NCI-H2196 treated with DMSO at 0.1 percent for 48 hours (cell line): Measurements from ENCODE around the gene AOC1.
A peak's percentile ranks its signal among the peaks of the same experiment; 100 is the strongest.
"Not testable (repeated sequence)": the region's sequence is repeated elsewhere in the genome, so short reads cannot be mapped to it uniquely, and the experiment has no call there.

Experiments
- DNase-seq: peaks from one replicate; lab custom pipeline; 2025; ENCODE audit not compliant: unreplicated experiment; lab: John Stamatoyannopoulos, UW

The AOC1 gene, protein sequence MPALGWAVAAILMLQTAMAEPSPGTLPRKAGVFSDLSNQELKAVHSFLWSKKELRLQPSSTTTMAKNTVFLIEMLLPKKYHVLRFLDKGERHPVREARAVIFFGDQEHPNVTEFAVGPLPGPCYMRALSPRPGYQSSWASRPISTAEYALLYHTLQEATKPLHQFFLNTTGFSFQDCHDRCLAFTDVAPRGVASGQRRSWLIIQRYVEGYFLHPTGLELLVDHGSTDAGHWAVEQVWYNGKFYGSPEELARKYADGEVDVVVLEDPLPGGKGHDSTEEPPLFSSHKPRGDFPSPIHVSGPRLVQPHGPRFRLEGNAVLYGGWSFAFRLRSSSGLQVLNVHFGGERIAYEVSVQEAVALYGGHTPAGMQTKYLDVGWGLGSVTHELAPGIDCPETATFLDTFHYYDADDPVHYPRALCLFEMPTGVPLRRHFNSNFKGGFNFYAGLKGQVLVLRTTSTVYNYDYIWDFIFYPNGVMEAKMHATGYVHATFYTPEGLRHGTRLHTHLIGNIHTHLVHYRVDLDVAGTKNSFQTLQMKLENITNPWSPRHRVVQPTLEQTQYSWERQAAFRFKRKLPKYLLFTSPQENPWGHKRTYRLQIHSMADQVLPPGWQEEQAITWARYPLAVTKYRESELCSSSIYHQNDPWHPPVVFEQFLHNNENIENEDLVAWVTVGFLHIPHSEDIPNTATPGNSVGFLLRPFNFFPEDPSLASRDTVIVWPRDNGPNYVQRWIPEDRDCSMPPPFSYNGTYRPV

DNA sequence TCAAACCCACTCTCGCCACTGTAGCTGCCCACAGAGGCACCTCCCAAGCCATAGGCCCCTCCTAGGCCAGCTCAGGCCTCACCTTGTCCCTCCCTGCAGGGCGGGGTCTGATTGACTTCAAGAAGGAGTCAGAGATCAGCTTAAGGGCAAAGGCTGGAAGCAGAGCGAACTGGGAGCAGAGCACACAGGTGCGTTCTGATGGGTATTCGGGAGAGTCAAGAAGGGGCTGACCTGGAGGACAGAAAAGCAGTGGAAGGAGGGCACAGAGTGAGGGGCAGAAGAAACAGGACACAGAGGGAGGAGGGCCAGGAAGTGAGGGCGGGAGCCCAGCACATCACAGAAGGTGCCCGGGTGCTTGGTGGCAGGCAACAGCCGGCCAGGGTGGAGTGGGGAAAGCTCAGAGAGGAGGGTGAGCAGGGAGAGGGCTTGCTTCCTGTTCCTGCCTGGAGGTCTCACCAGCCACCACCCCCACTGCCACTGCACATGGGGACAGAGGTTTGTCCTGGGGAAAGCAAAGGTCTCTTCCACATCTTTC is at the start of gene AOC1:
Gene AOC1 (plus strand): TSS at position 147 of the 535 bp plus-strand sequence. CDS start 3,954 bp downstream, outside the sequence.
- no peak for DNase-seq

DNA sequence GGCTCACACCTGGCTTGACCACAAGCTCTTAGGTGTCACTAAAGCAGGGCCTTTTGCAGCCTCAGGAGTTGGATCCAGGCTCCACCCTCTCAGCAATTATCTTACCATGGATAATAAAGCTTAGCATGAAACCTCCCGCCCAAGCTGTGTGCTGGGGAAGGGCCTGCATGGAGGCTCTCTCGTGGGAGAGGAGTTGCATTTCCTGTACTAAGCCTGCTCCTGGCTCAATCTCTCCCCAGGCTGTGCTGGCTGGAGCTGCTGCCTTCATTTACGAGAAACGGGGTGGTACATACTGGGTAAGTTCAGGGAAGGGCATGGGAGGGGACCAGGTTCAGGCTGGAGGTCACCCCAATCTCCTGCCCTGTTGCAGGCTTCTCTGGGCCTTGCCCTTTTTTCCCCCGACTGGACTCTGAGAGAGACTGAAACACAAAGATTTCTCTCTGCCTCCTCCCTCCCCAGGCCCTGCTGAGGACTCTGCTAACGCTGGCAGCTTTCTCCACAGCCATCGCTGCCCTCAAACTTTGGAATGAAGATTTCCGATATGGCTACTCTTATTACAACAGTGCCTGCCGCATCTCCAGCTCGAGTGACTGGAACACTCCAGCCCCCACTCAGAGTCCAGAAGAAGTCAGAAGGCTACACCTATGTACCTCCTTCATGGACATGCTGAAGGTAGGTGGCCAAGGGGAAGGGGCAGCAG is 49.0 kb upstream of the AOC1 start:
- DNase-seq: no peak

DNA sequence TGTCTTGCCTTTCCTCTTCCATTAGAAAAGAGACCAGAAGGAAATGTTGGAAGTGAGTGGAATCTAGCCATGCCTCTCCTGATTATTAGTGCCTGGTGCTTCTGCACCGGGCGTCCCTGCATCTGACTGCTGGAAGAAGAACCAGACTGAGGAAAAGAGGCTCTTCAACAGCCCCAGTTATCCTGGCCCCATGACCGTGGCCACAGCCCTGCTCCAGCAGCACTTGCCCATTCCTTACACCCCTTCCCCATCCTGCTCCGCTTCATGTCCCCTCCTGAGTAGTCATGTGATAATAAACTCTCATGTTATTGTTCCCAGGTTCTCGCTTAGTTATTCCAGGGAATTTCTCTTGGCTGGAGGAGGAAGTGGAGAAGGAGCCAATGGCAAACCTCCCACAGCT is 47.5 kb upstream of the AOC1 start:
- no peak for DNase-seq

DNA sequence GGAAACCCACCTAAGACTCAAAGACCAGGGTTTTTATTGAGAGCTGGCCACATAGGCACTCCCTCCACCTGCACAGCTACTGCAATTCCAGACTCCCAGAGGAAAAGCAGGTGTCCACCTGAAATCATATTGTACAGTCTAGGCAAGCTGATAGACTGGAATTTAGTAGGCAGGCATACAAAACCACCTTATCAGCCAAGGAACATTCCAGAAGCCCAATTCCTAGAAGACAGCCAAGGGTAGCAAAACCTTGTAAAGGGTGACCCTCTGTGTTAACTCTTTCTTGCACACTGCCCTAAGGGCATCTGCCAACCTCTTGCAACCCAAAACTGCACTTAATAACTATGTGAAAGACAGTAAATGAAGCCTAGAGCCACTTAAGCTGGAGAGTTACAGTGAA is 46.5 kb upstream of the AOC1 start:
- DNase-seq: no peak

DNA sequence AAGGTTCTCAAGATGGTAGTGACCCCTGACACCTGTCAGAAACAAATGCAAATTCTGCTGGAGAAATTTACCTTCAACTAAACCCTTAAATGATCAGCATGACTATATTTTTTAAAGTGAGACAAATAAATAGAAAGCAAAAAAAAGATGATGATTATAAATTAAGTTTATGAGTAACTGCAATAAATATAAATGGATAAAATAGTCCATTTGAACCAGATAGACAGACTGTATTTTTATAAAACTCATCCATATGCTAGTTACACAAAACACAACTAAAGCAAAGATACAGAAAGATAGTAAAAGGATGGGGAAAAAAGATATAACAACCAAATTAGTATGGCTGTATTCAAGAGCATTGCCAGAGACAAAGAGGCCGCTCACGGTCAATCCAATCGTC is 45.9 kb upstream of the AOC1 start:
- DNase-seq: no peak

DNA sequence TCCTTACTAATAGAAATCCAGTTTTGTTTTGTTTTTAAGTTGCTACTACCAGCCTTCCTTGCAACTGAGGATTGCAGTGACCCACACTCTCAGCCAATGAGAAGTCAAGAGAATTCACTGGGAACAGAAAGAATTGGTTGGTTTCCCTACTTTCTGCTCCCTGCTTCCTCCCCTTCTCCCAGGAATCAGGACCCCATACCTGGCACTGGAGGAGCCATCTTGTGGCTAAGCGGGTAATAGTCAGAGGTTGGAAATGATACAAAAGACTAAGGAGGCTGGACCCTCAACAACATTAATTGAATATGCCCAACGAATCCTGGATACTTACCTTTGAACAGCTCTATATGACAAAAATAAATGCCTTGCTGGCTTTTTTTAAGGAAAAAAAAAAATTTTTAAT is 45.5 kb upstream of the AOC1 start:
- no peak for DNase-seq

DNA sequence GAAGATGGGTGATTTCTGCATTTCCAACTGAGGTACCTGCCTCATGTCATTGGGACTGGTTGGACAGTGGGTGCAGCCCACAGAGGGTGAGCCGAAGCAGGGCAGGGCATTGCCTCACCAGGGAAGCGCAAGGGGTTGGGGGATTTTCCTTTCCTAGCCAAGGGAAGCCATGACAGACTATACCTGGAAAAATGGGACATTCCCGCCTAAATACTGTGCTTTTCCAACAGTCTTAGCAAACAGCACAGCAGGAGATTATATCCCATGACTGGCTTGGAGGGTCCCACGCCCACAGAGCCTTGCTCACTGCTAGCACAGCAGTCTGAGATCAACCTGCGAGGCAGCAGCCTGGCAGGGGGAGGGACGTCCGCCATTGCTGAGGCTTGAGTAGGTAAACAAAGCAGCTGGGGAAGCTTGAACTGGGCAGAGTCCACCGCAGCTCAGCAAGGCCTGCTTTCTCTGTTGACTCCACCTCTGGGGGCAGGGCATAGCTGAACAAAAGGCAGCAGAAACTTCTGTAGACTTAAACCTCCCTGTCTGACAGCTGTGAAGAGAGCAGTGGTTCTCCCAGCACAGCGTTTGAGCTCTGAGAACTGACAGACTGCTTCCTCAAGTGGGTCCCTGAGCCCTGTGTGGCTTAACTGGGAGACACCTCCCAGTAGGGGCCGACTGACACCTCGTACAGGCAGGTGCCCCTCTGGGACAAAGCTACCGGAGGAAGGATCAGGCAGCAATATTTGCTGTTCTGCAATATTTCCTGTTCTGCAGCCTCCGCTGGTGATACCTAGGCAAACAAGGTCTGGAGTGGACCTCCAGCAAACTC is 44.5 kb upstream of the AOC1 start:
- DNase-seq: not testable (repeated sequence)

DNA sequence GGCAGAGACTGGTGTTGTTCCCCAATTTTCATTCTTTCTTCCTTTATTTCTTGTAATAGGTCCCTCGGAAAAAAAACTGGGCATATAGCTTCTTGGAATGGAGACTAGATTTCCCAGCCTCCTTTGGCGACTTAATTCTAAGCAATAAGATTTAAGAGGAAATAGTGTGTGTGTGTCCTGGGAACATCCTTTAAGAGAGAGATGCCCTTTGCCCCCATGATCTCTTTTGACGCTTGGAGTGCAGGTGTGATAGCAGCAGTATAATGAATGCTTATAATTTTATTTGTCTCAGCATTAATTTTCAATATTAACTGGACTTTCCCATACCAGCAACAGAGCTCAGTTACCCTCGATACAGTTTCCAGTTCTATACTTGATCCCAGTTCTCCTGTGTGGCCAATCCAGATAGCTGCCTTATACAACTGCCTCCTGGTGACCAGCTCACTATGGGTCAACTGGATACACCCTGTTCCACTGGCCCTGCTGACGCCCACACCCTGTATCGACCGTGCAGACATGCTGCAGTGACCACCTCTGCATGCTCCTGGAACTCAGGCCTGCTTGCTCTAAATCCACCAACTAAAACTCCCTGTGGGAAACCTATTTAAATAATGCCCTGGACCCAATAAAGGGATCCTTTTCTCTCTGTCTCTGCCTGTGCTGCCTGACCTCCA is 37.9 kb upstream of the AOC1 start:
- DNase-seq: no peak

DNA sequence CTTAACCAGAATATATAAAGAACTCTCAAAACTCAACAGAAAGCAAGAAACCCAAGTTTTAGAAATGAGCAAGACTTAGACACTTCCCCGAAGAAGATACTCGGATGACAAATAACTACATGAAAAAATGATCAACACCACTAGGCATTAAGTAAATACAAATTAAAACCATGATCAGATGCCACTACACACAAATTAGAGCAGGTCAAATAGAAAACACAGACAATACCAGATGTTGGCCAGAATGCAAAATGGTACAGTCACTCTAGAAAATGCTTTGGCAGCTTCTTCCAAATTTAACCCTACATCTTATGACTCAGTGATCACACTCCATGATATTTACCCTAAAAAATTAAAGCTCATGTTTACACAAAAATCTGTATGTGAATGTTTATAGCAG is 33.3 kb upstream of the AOC1 start:
- DNase-seq: no peak

DNA sequence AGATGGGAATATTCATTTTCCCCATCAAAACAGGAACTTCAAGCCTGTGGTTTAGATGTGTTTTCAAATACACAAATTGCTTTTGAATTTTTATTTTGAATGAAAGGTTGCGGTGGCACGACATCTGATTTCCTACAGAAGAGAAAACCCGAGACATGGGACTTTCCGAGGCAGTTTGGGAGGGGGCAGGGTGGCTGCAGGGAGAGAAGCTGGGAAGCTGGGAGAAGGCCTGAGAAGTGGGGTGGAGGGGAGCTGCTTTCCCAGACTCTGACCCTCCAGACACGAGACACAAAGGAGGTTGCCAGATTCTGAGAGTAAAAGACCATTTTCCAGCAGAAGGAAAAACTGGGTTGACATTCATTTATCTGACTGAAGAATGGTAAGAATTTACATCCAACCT is 32.2 kb upstream of the AOC1 start:
- DNase-seq: no peak

DNA sequence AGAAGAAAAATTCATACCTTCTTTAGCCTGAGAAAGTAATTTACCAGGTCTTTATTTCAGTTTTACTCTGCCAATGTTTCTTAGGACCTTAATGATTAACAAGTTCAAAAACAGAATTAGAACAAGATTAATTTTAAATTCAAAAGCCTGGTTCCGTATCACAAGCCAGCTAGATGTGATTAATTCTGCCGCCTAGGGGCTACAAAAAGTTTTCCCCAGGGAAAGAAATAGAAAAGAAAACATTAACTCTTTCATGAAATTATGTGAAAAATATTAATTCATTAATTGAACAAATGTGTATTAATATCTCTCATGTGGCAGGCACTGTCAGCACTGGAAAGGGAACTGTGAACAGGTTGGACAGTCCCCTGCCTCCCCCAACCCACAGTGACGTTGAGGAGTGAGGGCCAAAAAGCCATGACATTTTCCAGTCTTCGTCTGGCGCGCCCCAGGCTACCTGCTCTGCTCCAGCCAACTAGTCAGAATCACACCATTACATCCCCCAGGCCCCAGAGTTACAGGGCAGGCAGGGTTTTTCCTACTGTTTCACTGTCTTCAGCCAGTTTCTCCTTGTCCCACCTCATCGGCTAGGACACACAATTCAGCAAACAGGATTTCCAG is 31.6 kb upstream of the AOC1 start:
- DNase-seq: no peak

DNA sequence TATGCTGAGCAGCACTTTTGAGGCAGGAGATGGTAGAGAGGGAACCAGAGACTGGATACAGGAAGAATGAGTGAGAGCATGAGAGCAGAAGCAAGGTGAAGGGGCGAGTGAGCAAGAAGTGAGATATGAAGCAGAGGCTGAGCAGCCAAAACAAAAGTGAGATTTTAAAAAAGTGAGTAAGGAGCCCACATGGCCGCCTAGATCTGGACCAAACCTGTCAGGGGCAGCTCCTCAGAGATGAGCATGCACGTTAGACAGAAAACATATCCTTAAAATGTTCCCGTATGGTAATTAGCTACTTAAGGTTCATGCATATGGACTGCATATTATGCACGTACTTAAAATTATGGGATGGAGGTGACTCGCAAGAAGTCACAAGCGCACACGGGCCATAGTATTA is 29.3 kb upstream of the AOC1 start:
- DNase-seq: no peak

DNA sequence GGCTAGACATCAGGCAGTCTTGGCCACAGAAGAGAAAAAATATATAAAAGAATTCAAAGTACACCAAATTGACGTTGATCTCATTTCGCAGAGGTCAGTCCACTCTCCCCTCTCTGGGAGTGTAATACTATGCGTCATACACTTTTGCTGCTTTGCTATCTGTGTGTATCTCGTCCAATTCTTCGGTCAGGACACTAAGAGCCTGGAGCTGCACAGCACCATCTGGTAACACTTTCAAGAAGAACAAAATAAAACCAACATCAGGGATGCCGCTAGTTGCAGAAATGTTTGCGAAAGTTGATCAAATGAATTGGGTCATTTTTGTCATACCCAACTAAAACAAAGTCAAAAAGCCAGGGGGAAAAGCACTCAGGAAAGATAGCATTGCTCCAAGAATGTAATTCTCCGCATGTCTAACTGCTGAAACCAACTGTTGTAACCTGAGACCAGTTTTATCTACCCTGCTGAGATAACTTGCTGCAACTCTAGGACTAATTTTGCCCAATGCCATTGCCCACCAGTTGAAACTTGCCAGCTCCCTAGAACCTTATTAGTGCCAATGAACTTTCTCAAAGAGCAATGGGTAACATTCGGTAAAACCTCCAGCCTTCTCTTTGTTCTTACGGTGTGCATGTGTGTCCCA is 28.7 kb upstream of the AOC1 start:
- no peak for DNase-seq

DNA sequence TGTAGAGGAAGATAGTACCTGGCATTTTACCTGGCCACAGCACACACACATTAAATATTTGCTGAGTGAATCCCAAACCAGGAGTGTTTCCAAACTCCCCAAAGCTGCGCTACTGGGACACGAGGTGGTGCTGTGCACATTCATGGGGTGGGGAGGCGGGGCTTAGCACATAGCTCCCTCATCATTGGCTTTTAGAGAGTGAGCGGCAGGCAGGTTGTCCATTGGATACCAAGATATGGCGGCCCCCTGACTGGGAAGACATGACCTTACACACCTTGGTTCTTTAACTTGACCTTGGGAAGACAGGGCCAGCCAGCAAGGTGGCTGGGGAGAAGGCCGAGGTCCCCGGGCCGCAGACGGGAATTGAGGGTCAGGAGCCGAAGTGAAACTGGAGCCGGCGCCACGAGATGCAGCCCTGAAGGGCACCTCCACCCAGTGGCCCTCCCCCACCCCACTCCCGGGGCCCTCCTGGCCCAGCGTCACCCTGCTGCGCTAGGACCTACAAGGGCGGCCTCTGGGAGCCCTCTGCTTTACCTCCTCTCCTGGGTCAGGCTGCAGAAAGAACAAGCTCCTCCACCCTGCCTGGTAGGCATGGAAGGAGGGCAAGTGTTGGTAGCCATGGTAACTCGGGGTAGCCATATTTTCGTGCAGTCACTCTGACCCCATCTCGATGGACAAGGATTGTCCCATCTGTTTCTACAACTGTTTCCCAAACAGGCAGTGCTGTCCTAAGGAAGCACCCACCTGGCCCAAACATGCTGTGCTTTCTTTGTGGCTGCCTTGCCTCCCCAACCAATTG is 27.7 kb upstream of the AOC1 start:
- no peak for DNase-seq

DNA sequence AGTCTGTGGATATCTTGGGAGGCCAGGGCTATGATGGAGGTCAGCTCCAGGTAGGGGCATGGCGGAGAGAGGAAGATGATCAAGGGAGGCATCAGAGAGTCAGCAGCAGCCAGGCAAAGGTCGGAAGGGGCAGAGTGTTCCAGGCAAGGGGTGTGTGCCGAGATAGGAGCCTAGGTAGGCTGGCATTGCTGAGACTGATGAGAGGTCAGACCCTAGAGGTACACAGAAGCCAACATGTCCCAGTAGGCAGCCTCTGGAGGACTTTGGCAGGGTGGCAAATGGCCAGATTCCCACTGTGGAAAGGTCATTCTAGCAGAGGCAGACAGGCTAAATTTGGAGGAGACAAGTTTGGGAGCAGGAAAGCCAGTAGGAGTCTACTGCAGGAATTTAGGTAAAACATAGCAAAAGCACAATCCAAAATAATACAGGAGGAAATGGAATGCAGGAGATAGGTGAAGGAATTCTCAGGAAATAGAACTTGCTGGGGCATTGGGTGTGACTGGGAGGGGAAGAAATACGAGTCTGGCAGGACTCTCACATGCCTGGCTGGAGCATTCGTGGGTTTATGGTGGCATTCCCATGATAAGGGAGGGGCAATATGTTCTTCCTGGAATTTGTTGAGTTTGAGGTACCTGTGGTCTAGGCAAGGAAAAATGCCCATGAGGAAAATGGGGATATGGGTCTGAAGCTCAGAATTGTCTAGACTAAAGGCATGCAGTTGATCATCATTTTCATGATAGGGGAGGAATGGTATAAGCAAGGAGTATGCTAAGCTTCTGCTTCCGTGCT is 26.1 kb upstream of the AOC1 start:
- DNase-seq: no peak

DNA sequence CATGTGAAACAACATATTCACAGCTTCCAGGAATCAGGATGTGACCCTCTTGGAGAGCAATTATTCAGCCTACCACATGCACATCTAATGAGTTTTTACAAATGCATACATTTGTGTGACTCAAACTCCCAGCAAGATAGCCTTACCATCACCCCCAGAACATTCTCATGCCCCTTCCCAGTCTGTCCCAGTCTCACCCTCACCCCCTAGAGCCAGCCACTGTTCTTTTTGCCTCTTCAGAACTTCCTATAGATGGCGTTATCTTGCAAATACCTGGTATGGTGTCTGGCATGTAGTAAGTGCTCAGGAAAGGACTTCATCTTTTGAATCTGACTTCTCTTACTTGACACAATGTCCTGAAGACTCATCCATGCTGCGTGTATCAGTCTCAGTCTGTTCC is 23.9 kb upstream of the AOC1 start:
- DNase-seq: no peak

DNA sequence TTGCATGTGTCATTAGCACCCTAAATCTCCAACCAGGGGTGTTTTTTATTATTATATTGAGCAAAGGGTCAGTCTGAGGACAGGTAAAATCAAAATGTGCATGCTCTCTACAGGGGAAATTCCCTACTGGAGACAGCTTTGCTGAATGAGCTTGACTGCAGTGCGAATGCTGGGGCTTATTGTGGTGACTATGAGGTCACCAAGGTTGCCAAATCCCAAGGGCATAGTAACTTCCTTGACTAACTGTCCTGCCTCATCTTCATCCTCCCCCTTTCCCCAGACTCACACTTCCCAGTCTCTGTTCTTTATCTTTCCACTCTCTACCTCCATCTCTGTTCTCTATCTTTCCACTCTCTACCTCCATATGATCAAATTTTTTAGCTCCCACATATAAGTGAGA is 22.9 kb upstream of the AOC1 start:
- DNase-seq: no peak

DNA sequence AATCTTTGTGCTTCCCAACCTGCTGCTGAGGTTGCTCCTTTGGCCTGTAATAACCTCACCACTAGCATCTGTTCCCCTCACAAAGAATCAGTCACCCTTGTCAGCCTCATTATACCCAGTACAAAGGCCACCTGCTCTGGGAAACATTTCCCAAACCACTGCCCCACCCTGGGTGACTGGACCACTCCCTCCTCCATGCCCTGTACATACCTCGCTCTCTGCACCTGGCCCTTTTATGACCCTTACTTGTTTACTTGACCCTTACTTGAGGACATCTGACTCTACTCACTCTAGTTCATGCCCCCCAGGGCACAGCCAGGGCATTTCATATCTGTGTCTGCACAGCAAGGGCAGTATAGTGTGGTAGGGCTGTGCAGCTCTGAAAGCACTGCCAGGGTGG is 21.4 kb upstream of the AOC1 start:
- peak; percentile 36 for DNase-seq
